GM21447 (cell line): Measurements from ENCODE around the gene SRSF3.
"Not testable (repeated sequence)": the region's sequence is repeated elsewhere in the genome, so short reads cannot be mapped to it uniquely, and the experiment has no call there.

Experiments used
- ATAC-seq: cut with Tn5 transposase; IDR thresholded peaks from one replicate; pipeline ENCODE4 v1.9.1; 2021; ENCODE audit not compliant: unreplicated experiment

The SRSF3 gene

DNA sequence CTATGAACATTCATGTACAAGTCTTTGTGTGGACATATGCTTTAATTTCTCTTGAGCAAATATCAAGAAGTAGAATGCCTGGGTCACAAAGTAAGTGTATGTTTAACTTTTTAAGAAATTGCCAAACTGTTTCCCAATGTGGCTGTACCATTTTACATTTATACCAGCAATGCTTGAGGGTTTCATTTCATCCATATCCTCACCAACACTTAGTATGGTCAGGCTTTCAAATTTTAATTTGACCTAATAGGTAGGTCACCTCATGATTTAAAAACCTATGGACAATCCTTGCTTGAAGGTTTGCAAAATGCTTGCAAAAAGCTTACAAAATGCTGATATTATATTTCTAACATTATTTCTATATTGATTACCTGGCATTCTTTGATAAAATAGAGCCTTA, 19.5 kb upstream of the SRSF3 start:
- no peak for ATAC-seq

DNA sequence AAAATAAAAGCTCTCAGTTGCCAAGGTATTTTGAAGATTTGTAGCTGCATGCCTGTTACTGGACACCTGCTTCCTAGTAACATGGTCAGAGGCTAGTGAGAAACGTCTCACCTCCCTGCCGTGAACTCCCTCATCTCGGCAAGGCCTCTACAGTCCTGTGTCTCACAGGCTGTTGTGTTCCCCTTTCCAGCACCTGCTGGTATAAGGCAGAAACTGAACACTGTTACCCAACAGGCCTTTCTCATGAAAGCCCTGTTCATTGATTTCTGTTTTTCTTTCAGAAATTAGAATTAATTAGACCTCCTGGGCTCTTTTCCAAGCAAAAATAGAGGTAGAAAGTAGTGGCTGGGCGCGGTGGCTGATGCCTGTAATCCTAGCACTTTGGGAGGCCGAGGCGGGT, 17.6 kb upstream of the SRSF3 start:
- no peak for ATAC-seq

DNA sequence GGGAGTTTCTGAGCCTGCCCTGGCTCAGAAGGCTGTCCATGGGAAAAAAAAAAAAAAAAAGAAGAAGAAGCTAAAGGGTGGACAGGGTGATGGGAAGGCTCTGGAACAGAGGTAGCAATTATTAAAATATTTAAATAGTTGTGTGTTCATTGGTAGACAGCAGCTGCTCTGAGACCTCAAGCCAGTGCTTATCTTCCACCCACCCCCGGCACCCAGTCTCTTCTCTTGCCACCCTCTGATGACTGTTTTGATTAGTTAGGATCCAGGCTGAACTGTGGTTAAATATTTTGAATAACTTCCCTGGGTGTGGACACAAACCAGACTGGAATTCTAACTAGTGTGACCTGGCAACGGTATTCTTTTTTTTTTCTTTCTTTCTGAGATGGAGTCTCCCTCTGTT, 16.9 kb upstream of the SRSF3 start:
- ATAC-seq = no peak

DNA sequence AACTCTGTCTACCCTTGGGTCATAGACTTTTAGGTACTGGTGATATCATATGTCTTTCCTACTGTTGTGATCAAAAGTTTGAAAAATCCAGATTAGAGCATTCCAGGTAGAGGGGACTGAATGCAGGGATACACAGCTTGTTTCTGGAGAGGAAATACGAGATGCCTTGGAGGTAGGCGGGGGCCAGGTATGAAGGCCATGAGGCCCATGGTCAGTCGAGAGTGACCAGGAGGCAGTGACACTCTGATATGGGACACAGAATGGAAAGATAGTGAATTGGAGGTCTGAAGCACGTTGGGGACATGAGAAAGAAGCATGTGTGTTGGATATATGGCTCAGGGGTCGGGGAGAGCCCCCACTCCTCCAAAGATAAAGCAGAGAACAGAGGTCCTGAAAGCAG, 16.1 kb upstream of the SRSF3 start:
- no peak for ATAC-seq

DNA sequence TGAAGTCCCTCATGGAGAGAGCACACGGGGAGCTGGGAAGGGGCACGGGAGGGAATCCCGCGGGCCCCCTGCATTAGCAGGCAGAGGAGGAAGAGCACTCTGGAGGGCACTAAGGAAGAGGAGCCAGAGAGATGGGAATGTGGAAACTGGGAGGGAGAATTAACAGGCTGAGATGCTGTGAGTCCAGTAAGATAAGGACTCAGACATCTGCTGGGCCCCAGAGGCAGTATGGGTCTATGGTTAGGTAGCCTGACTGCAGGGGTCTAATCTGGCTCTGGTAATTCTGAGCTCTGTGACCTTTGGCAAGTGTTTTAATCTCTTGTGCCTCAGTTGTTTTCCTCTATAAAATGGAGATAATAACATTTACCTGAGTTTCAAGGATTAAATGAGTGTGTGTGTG, 15.7 kb upstream of the SRSF3 start:
- no peak for ATAC-seq

DNA sequence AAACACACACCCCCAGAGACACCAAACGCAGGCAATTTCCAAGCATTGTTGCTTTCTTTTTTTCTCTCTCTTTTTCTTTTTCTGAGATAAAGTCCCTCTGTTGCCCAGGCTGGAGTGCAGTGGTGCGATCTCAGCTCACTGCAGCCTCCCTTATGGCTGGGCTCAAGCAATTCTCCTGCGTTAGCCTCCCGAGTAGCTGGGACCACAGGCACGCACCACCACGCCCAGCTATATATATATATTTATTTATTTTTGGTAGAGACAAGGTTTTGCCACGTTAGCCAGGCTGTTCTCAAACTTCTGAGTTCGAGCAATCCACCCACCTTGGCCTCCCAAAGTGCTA, 14.0 kb upstream of the SRSF3 start:
- no peak for ATAC-seq

DNA sequence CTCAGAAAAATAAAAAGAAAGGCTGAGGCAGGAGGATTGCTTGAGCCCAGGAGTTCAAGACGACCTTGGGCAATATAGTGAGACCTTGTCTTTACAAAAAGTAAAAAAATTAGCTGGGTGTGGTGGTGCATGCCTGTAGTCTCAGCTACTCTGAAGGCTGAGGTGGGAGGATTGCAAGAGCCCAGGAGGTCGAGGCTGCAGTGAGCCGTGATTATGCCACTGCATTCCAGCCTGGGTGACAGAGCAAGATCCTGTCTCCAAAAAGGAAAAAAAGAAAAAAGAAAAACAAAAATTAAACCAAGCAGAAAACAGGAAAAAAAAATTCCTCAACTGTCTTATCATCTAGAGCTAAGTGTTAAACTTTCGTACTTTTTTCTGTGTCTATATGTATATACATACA, 12.4 kb upstream of the SRSF3 start:
- no peak for ATAC-seq

DNA sequence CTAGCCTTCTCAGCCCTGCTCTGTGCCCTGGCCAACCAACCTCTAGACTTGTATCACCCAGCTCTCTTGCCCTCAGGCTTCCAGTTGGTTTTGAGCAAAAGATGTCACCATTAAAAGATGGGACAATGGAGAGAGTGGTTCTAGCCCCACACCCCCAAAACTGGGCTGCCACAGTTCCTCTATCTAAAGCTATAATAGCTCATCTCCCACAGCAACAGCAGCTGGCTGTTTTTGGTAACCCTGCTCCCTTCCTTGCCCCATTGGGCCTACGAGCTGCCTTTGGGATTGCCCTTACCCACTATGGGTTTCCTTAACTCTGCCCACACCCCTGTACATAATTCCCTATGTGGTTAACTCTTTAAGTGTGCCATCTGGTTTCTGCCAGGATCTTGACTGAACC, 7.6 kb upstream of the SRSF3 start:
- ATAC-seq = no peak

DNA sequence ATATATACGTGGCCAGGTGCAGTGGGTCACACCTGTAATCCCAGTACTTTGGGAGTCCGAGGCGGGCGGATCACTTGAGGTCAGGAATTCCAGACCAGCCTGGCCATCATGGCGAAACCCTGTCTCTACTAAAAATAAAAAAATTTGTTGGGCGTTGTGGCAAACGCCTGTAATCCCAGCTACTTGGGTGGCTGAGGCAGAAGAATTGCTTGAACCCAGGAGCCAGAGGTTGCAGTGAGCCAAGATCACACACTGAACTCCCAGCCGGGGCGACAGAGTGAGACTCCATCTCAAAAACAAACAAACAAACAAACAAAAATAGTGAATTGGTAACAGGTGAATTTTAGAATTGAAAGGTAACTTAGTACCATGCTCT, 5.1 kb upstream of the SRSF3 start:
- not testable (repeated sequence) for ATAC-seq

DNA sequence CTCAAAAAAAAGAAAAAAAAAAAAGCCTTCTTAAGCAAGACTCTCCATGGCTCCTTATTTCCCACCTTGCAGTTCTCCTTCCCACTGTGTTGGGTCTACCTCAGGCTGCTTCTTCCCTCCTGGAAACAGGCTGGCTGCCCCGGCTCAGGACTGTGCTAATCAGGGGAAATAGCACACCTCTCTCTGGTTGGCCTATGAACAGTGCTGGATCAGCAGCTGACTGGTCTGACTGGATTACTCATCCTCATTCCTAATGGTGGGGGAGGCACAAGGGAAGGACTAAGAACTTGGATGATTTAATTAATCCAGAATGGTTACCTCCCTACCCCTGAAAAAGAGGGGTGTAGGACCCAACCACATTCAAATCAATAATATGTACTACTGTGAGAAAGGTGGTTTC, 3.9 kb upstream of the SRSF3 start:
- ATAC-seq = no peak

DNA sequence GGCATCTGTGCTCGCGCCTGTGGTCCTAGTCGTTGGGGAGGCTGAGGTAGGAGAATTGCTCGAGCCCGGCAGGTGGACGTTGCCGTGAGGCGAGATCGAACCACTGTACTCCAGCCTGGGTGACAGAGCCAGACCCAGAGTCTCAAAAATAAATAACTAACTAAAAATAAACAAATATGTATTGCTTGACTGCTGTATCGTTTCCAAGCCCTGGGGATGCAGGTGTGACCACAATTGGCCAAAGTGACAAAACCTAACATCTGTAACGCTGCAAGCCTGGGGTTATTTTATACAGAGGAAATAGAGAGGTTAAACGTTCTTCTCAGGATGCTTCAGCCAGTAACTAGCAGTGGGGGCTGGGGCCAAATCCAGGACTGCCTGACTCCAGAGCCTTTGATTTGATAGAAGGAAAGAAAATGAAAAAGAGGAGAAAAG, 1.9 kb upstream of the SRSF3 start:
- peak; percentile 57 for ATAC-seq

DNA sequence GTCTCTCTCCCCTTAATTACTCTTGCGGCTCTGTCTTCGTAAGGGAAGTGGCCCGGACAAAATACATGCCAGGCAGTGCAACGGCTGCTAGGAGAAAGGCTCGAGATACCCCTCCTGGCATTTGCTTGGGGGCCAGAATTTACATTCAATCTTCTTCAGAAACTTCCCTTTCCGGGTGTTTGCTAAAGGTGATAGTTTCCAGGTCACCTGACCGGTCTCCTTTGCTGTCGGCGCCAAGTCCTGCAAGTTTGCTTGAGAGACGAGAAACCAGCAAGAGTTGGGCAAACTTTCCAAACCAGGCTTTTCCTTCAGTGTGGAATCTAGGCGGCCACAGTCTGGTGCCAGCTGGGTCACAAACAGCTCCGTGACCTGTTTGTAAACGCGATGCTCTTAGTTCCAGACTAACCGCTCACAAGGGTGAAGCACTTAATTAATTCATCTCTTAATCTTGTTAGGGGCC, 563 bp upstream of the SRSF3 start:
- peak; percentile 19 for ATAC-seq

DNA sequence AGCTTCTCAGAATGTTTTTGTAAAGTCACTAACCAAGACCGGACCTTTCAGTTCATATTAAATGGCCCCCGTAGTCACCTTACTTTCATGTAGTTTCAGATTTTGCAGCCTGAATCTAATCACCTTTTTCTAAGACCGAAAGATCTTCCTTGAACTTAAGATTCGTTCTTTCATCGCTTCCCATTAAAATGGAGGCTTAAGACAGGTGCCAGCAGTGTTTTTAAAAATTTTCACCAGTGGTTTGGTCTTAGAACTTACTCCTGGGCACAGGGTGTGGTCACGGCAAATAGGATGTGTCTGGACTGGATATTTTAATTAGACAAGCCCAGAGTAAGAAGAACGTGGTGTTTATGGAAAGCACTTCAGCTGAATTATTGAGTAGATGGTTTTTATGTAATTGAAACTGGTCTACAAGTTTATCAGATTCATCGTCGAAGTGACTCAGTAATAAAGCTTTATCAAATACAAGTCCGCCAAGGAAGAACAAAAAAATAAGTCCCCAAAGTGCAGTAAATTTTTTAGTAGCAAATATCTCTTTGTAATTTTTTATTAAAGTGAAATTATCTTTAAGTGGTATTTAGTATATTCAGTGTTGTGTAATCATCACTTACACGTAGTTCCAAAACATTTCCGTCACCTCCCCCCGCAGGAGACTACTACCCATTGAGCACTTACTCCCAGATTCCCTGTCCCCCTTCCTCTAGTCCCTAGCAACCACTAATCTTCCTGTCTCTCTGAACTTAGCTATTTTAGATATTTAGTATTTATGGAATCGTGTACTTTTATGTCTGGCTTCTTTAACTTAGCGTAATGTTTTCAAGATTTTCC, 868 bp downstream of the SRSF3 start:
- no peak for ATAC-seq

DNA sequence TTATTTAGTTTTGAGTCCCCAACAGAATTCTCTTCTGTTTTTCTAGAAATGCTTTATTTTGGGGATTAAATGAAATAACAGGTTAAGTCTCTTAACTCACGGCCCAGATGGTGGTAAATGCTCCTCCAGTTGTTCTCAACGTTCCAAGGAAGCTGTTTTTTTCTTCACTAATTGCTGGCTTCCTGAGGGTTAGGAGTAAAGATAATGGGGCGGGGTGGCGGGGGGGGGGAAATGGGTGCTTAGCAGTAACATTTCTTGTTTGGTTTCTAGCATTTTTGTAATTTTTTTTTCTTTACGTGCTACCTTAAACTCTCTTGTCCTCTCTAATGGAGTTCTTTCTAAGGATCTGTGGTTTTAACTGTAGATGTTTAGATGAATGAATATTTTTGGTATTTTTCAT, 2.2 kb downstream of the SRSF3 start:
- ATAC-seq = no peak

DNA sequence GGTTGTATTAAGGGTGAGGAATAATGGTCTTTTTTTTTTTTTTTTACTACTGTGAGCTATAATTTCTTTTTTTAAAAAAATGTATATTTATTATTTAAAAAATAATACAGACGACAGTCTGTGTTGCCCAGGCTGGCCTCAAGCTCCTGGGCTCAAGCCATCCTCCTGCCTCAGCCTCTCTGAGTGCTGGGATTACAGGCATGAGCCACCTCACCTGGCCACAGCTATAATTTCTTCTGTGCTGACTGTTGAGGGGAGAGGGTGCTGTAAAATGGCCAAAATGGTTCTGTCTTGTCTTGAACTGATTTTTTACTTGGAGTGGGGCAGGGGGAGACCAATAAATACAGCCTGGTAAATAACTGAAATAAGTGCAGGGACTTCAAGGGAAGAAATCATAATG, 3.6 kb downstream of the SRSF3 start:
- no peak for ATAC-seq

DNA sequence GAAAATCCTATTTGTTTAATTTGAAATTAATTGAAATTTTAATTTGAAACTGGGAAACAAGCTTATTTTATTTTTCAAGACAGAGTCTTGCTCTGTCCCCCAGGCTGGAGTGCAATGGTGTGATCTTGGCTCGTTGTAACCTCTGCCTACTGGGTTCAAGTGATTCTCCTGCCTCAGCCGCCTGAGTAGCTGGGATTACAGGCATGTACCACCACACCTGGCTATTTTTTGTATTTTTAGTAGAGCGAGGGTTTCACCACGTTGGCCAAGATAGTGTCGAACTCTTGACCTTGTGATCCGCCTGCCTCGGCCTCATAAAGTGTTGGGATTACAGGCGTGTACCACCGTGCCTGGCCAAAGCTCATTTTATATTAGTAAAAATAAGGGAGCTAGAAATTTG, 4.2 kb downstream of the SRSF3 start:
- ATAC-seq = no peak

DNA sequence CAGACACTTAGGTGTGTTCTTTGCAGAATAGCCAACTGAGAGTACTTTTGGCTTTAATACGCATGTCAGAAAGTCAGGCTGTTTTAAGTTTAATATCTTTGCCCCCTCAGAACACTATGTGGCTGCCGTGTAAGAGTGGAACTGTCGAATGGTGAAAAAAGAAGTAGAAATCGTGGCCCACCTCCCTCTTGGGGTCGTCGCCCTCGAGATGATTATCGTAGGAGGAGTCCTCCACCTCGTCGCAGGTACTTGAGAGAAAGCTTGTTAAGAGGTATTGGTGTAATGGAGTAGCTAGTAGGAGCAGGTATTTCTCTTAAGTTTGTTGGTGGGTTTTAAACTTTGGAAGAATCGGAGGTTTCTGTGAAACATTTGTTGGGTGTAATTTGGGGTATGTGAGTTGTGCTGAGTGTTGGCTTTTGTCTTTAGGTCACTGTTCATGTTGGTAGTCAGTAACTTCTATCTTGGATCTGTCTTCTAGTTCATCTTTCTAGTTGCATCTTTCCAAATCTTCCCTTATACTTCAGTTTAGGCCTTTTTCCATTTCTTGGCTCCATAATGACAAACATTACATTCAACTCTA, 4.7 kb downstream of the SRSF3 start:
- no peak for ATAC-seq

DNA sequence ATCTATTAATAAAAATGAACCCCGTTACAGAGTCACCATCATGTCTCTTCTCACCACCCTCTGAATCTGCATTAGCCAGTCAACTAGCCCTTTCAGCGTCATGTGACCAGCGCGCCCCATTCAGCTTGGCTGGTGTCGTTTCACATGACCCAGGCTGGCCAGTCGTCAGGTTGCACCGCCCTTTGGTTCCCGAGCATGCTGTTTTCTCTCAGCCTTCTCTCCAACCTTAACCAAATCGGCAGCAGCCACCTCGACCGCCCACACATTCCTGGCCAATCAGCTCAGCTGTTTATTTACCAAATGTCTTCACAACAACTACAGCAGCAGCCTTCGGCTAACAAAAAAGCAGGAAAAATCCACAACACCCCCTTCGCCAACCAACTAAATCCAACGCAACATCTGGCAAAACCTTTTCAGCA, 5.6 kb downstream of the SRSF3 start:
- no peak for ATAC-seq

DNA sequence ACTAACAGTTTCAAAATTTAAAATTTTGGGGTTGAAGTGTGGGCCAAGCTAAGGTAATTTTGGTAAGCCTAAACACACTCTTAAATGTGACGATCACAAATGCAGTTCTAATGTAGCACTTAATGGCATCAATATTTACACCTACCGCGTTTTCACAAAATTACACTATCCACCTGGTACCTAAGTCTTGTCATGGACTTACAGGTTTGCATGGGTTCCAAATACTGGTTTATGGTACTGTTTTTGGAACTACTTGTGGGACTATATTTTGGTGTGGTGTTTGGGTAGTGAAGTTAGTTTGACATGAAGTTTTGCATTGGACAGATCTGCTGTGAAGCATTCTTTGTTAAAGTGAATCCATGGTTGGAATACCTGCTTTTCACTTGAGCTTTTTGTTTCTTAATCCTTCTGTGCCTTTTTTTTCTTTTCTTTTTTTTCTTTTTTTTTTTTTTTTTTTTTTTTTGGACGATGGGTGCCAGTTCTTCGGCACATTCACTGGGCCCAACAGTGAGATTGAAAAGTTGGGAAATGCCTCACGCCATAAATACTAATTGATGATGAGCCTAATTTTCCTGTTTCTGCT, 6.5 kb downstream of the SRSF3 start:
- no peak for ATAC-seq

DNA sequence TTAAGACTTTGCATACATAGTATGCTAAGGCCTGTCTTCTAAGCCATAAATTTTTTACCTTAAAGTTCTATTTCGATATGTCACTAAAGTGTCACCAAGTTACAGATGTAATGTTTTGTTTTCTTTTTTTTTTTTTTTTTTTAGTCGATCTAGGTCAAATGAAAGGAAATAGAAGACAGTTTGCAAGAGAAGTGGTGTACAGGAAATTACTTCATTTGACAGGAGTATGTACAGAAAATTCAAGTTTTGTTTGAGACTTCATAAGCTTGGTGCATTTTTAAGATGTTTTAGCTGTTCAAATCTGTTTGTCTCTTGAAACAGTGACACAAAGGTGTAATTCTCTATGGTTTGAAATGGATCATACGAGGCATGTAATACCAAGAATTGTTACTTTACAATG, 7.7 kb downstream of the SRSF3 start:
- not testable (repeated sequence) for ATAC-seq

DNA sequence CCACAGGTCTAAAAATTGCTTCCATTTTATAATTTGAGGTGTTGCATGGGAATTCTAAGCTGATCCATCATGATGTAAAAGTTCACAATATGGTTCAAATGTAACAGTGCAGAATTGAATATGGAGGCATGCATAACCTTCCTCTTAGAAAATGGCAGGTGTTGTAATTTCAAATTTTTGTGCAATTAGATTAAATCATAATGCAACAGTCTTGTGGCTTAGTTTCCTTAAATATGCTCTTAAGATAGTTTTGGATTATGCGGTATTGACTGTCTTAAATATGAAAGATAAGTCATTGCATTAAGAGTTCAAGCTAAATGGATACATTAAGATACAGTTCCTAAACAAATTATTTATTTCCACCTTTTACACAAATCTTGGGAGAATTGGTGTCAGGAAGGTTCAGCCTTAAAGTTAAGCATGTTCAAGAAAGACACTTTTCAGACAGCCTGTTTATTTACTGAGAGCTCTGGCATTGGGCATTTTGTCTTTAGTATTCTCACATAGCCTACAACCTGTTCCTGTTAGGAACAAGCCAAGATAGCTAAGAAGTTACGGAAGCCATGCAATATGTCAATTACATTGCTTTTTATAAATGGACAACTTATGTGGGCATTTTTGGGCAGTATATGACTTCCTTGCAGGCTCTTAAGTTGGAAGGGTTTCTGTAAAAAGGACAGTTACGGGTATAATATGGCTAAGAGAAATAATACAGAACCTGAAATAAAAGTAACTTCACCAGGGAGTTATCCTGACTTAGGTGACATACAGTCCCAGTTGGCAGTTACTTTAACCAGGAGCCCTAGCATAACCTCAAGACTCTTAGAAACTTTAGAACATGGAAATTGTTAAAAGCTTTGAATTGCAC, 9.3 kb downstream of the SRSF3 start:
- ATAC-seq = no peak
